Spleen (tissue), 11 donors: ENCODE results near the gene TPM4. TPM values are rescaled to one million over a fixed set of nuclear protein-coding genes. Genes with fewer than 3 reads are reported as not detected.

ENCODE experiments used
- DNase-seq: peaks from one replicate; pipeline ENCODE4 v3.0.0-alpha.2; 2020
- H3K27ac ChIP-seq, 8 donors: fragments of 200-600 bp; sonication (generic) in 7 of 8; 1 replicate in 4 of 8; 2 replicates in 4 of 8; pipeline versions ENCODE4 v1.5.0 to v1.8.0; 2016 to 2021; ENCODE audit warnings: inconsistent platforms in 4 of 8, mild to moderate bottlenecking in 4 of 8, moderate library complexity in 1 of 8
- H3K27me3 ChIP-seq, 7 donors: fragments of 200-600 bp; sonication (generic) in 6 of 7; replicated peaks in 1 of 7; 1 replicate in 4 of 7; 2 replicates in 3 of 7; pipeline versions ENCODE4 v1.5.0 to v1.8.0; 2016 to 2021; ENCODE audit warnings: inconsistent platforms in 3 of 7, mild to moderate bottlenecking in 1 of 7
- H3K36me3 ChIP-seq, 6 donors: fragments of 200-600 bp; sonication (generic) in 5 of 6; 1 replicate in 4 of 6; 2 replicates in 2 of 6; pipeline versions ENCODE4 v1.5.0 to v1.8.0; 2016 to 2021; ENCODE audit warnings: inconsistent platforms in 2 of 6
- H3K4me1 ChIP-seq, 6 donors: fragments of 200-600 bp; sonication (generic) in 5 of 6; 1 replicate in 3 of 6; 2 replicates in 3 of 6; pipeline versions ENCODE4 v1.5.0 to v1.8.0; 2016 to 2021; ENCODE audit warnings: inconsistent platforms in 3 of 6
- H3K4me3 ChIP-seq, 8 donors: fragments of 200-600 bp; sonication (generic) in 7 of 8; 1 replicate in 4 of 8; 2 replicates in 4 of 8; pipeline versions ENCODE4 v1.5.0 to v1.8.0; 2016 to 2021; ENCODE audit warnings: inconsistent platforms in 4 of 8, mild to moderate bottlenecking in 4 of 8, moderate library complexity in 2 of 8
- H3K9me3 ChIP-seq, 8 donors: fragments of 200-600 bp; sonication (generic) in 7 of 8; 1 replicate in 4 of 8; 2 replicates in 4 of 8; pipeline versions ENCODE4 v1.5.0 to v1.8.0; 2016 to 2021; ENCODE audit warnings: inconsistent platforms in 4 of 8
- CTCF ChIP-seq, 11 experiments: fragments of 200-600 bp in 7 of 11; fragments of 450-650 bp in 4 of 11; sonication (generic) in 4 of 11; IDR thresholded peaks in 8 of 11; conservative IDR thresholded peaks in 3 of 11; 1 replicate in 7 of 11; 2 replicates in 4 of 11; pipeline versions ENCODE4 v1.4.0 to v1.8.0; 2016 to 2021; ENCODE audit warnings: antibody characterized with exemption in 11 of 11, inconsistent platforms in 4 of 11, mild to moderate bottlenecking in 1 of 11
- POLR2A ChIP-seq, 3 donors: fragments of 450-650 bp; IDR thresholded peaks; one replicate each; pipeline ENCODE4 v1.5.1; 2017; ENCODE audit warnings: antibody characterized with exemption in 3 of 3, mild to moderate bottlenecking in 1 of 3
- POLR2AphosphoS5 ChIP-seq, 3 donors: sonication (generic); formaldehyde crosslinking; IDR thresholded peaks; one replicate each; pipeline ENCODE4 v1.5.1; 2017; ENCODE audit warnings: antibody characterized with exemption in 3 of 3
- WGBS, 5 donors: extraction: QIAGEN DNeasy Blood & Tissue Kit in 3 of 5; methylation state at CpG; one replicate each; pipeline versions ENCODE4 v1.1.5 to v1.1.7; 2013 to 2018; 5-methylcytosine and 5-hydroxymethylcytosine counted together
- intact Hi-C: fragments of 100-400 bp; cut with DNase I; formaldehyde crosslinking; loops from one replicate; pipeline ENCODE4 v1.15.0; 2023; ENCODE audit warnings: low total_unique reads
- polyA plus RNA-seq, 3 donors: library from polyadenylated mRNA; stranded (reverse); fragments of 200-250 nt; gene quantifications; one replicate each; pipeline ENCODE4 v1.2.1, GENCODE V29; 2013
- total RNA-seq, 7 donors: library from RNA; depleted of rRNA in 3 of 7; stranded (reverse); fragments of >200 nt in 3 of 7; fragmentation: NEBNext Ultra II Directional in 4 of 7; extraction: Animal tissue kit (Norgen Biotek cat#: 25700) in 4 of 7; gene quantifications; one replicate each; pipeline versions ENCODE4 v1.1.0 to v1.2.1, GENCODE V29; 2016 to 2021
- donor health status: healthy with polysubstance abuse.
- donor health status: DM: no; HTN: no; CAD: no; lungs with moderate emphysema.
- donor health status: DM: no; HTN: no; CAD: no.
- donor health status: Bipolar disorder and iron deficiency.
- donor health status: healthy.
- donor health status: DM: no; HTN: no; CAD: no.
- donor health status: DM: yes; HTN: yes; CAD: no.

TPM4 gene
- total and polyA plus RNA-seq, 10 donors, result 181 to 760 (median 418) TPM

DNA sequence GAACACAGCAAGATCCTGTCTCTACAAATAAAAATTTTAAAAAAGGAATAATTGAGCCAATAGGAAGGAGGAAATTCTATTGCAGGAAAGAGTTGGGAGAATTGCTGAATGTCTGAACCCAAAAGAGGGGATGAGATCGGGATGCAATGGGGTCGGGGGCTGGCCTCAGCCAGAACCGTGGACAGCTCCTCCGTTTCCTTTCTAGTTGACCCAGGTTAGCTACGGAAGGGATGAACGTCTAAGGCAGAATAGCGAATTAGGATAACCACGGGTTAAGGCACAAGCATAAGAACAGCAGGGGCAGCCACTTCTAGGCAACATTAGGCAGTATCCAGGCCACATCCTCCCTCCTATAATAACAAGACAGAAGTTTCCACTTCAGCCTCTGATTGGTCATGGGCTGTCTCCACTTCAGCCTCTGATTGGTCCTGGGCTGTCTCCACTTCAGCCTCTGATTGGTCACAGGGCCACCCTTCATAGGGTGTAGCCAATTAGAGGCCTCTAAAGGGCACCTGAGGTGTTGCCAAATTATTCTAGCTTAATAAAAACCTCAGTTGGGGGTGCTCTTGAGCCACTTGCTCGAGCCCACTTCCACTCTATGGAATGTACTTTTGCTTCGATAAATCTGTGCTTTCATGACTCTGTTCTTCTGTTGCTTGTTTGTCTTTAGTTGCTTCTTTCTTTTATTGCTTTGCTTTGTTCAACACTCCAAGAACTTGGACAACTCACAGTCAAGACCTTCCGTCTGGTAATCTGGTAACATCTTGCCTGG lies 24.9 kb upstream of the TPM4 start:
- 48 to 62% (median 52%) methylated on average over 11 of the region's 11 CpGs for whole genome bisulfite sequencing, 5 donors
- no peak for DNase-seq
- H3K9me3 ChIP-seq, result peaks cover 0 to 8% (median 3%) of the 10 kb centered on the region in 8 donors
- peak overlapping the region in 2 of 8 donors; percentile 21 to 22 for H3K27ac ChIP-seq
- no peaks in the 10 kb centered on the region for H3K36me3 ChIP-seq
- H3K4me1 ChIP-seq, result peaks cover 0 to 17% (median 3%) of the 10 kb centered on the region in 6 donors
- TF ChIP-seq CTCF (IDR thresholded peaks at IDR 0.05 in 8 of 11, conservative IDR thresholded peaks at IDR 0.05 in 3 of 11) (peak in 1 of 11 experiments; percentile 29), POLR2AphosphoS5 (IDR thresholded peaks at IDR 0.05) (no peak)
- intact Hi-C loops, result no loop called here
- H3K27me3 ChIP-seq, result no peaks in the 10 kb centered on the region
- H3K4me3 ChIP-seq, result no peak overlapping the region

DNA sequence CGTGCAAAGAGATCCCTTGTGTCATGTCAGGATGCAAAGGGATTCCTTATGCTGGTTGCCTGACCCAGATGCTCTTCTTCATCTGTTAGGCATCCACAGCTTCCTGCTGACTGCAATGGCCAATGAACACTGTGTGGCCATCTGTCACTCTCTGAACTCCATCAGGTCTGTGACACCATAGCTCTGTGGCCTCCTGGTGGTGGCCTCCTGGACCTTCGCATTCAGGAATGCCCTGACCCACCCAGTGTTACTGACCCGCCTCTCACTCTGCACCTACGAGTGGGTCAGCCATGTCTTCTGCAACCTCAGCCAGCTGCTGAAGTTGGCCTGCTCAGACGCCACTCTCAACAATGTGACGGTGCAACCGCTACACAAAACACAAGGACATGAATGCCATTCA lies 23.9 kb upstream of the TPM4 start:
- H3K4me1 ChIP-seq, result peaks cover 0 to 17% (median 3%) of the 10 kb centered on the region in 6 donors
- TF ChIP-seq POLR2A (IDR thresholded peaks at IDR 0.05) (no peak), CTCF (IDR thresholded peaks at IDR 0.05 in 8 of 11, conservative IDR thresholded peaks at IDR 0.05 in 3 of 11) (no peak), POLR2AphosphoS5 (IDR thresholded peaks at IDR 0.05) (no peak)

DNA sequence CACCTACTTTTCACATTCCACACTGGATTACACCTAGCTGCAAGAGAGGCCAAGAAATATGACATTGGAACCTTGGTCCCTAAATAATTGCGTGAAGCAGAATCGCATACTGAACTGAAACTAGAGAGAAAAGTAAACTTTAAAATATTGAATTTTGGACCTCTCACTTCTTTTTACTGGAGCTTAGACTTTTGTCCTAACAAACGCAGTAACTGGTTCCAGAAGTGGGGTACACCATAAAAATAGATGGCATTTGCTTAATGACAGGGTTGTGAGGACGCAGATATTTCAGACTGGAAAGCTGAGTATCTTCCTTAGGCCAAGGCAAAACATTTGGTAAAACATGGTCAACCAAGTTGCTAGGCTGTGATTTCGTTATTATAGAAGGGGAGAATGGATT lies 19.2 kb upstream of the TPM4 start:
- no peaks in the 10 kb centered on the region for H3K27me3 ChIP-seq
- TF ChIP-seq POLR2A (IDR thresholded peaks at IDR 0.05) (no peak), POLR2AphosphoS5 (IDR thresholded peaks at IDR 0.05) (no peak), CTCF (IDR thresholded peaks at IDR 0.05 in 8 of 11, conservative IDR thresholded peaks at IDR 0.05 in 3 of 11) (no peak)
- intact Hi-C loops, result no loop called here
- H3K4me1 ChIP-seq, result peaks cover 0 to 2% (median 0%) of the 10 kb centered on the region in 6 donors
- no peaks in the 10 kb centered on the region for H3K36me3 ChIP-seq
- 55 to 72% (median 63%) methylated on average over 5 of the region's 5 CpGs for WGBS, 5 donors
- H3K4me3 ChIP-seq, result no peak overlapping the region
- H3K9me3 ChIP-seq, result peaks cover 0 to 27% (median 9%) of the 10 kb centered on the region in 8 donors
- DNase-seq, result no peak
- H3K27ac ChIP-seq, result no peak overlapping the region

More for the DNA sequence above, 23.9 kb upstream of the TPM4 start:
- intact Hi-C loops, result no loop called here
- no peaks in the 10 kb centered on the region for H3K27me3 ChIP-seq
- peaks cover 0 to 15% (median 9%) of the 10 kb centered on the region in 8 donors for H3K9me3 ChIP-seq
- WGBS, 5 donors, result 76 to 90% (median 89%) methylated on average over 7 of the region's 7 CpGs
- no peak overlapping the region for H3K4me3 ChIP-seq
- no peaks in the 10 kb centered on the region for H3K36me3 ChIP-seq
- no peak overlapping the region for H3K27ac ChIP-seq
- DNase-seq, result no peak

DNA sequence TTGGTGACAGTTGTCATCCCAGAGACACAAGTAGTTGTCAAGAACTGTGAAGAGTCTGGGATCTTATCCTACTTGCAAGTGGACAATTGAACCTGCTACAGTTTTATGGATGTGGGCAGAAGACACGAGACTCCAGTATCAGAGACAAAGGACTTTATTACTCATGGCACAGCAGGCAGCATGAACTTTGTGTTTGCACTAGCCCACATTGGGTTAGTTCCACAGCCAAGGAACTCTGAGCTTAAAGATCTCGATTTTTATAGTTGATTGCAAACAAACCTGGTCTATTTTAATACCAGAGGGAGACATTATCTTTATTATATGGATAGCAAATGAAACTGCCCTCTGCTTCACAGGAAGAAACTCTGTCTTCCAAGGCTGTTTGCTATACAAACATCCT lies 16.0 kb upstream of the TPM4 start:
- H3K27ac ChIP-seq, result no peak overlapping the region
- TF ChIP-seq POLR2AphosphoS5 (IDR thresholded peaks at IDR 0.05), result no peak
- no peak for TF ChIP-seq CTCF (IDR thresholded peaks at IDR 0.05 in 8 of 11, conservative IDR thresholded peaks at IDR 0.05 in 3 of 11)
- TF ChIP-seq POLR2A (IDR thresholded peaks at IDR 0.05), result no peak
- H3K36me3 ChIP-seq, result no peaks in the 10 kb centered on the region
- 54 to 67% (median 57%) methylated on average over 2 of the region's 2 CpGs for WGBS, 5 donors
- no peak for DNase-seq
- H3K27me3 ChIP-seq, result no peaks in the 10 kb centered on the region
- peaks cover 0 to 27% (median 11%) of the 10 kb centered on the region in 8 donors for H3K9me3 ChIP-seq
- intact Hi-C loops, result no loop called here
- peaks cover 0 to 20% (median 6%) of the 10 kb centered on the region in 6 donors for H3K4me1 ChIP-seq
- H3K4me3 ChIP-seq, result no peak overlapping the region
